HL-60 (cell line): ENCODE data around the gene STK32B.

Experiments used
- DNase-seq, 2 experiments: peaks; one replicate each; pipeline ENCODE4 v3.0.0-alpha.2; 2010 to 2020; ENCODE audit warnings: low read depth in 1 of 2, low spot score in 1 of 2
- H3K27ac ChIP-seq: fragments of 250-450 bp; sonication (Bioruptor Pico); replicated peaks from 2 replicates; pipeline ENCODE4 v1.5.1; 2020; ENCODE audit warnings: mild to moderate bottlenecking, moderate library complexity
- H3K27me3 ChIP-seq: fragments of 250-450 bp; sonication (Bioruptor Pico); 2 replicates; pipeline ENCODE4 v1.5.1; 2021; ENCODE audit warnings: mild to moderate bottlenecking, moderate library complexity; ENCODE audit not compliant: insufficient read depth, poor library complexity, severe bottlenecking
- H3K4me3 ChIP-seq: replicated peaks from 2 replicates; pipeline ENCODE4 v1.5.1; 2011; ENCODE audit warnings: mild to moderate bottlenecking, control low read depth, low read length; ENCODE audit not compliant: insufficient read depth
- GABPA ChIP-seq: IDR thresholded peaks from 2 replicates; pipeline ENCODE4 v1.6.1; 2012; ENCODE audit warnings: low read depth
- POLR2AphosphoS5 ChIP-seq: IDR thresholded peaks from 2 replicates; pipeline ENCODE4 v1.6.1; 2012; ENCODE audit warnings: low read depth
- SPI1 ChIP-seq: IDR thresholded peaks from 2 replicates; pipeline ENCODE4 v1.6.1; 2012; ENCODE audit warnings: low read depth, mild to moderate bottlenecking, borderline replicate concordance
- TF ChIP-seq, protein P1 (sequence below): IDR thresholded peaks from 2 replicates; pipeline ENCODE4 v1.6.1; 2012; ENCODE audit warnings: low read depth; ENCODE audit not compliant: insufficient replicate concordance
- TF ChIP-seq, protein P2 (sequence below): IDR thresholded peaks from one replicate; pipeline ENCODE4 v1.5.1; 2011; ENCODE audit warnings: low read length, control low read depth, inconsistent platforms; ENCODE audit not compliant: insufficient read depth

The STK32B gene

DNA sequence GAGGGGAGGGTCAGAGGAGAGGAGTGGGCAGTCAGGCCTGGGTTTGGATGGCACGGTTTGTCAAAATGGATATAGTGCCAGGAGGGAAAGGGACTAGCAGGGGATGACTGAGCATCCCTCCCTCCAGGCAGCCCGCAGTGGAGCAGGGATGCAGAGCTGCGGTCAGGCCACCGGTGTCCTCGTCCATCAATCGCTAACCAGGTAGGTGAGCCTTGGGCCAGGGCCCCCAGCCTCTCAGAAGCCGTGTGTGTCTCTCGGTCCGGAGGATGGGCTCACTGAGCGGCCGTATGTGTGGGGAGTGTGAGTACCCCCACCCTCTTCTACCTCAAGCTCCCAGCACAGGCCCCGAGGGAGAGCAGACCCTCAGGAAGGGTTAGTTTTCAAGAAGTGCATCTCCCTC is 31.5 kb upstream of the STK32B start:
- H3K4me3 ChIP-seq: no peak overlapping the region
- H3K27ac ChIP-seq: no peak overlapping the region
- H3K27me3 ChIP-seq: no peaks in the 10 kb centered on the region
- no peak for DNase-seq
- TF ChIP-seq, protein P1, sequence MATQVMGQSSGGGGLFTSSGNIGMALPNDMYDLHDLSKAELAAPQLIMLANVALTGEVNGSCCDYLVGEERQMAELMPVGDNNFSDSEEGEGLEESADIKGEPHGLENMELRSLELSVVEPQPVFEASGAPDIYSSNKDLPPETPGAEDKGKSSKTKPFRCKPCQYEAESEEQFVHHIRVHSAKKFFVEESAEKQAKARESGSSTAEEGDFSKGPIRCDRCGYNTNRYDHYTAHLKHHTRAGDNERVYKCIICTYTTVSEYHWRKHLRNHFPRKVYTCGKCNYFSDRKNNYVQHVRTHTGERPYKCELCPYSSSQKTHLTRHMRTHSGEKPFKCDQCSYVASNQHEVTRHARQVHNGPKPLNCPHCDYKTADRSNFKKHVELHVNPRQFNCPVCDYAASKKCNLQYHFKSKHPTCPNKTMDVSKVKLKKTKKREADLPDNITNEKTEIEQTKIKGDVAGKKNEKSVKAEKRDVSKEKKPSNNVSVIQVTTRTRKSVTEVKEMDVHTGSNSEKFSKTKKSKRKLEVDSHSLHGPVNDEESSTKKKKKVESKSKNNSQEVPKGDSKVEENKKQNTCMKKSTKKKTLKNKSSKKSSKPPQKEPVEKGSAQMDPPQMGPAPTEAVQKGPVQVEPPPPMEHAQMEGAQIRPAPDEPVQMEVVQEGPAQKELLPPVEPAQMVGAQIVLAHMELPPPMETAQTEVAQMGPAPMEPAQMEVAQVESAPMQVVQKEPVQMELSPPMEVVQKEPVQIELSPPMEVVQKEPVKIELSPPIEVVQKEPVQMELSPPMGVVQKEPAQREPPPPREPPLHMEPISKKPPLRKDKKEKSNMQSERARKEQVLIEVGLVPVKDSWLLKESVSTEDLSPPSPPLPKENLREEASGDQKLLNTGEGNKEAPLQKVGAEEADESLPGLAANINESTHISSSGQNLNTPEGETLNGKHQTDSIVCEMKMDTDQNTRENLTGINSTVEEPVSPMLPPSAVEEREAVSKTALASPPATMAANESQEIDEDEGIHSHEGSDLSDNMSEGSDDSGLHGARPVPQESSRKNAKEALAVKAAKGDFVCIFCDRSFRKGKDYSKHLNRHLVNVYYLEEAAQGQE: no peak
- TF ChIP-seq SPI1 (no peak), POLR2AphosphoS5 (no peak), GABPA (no peak)
- TF ChIP-seq, protein P2, sequence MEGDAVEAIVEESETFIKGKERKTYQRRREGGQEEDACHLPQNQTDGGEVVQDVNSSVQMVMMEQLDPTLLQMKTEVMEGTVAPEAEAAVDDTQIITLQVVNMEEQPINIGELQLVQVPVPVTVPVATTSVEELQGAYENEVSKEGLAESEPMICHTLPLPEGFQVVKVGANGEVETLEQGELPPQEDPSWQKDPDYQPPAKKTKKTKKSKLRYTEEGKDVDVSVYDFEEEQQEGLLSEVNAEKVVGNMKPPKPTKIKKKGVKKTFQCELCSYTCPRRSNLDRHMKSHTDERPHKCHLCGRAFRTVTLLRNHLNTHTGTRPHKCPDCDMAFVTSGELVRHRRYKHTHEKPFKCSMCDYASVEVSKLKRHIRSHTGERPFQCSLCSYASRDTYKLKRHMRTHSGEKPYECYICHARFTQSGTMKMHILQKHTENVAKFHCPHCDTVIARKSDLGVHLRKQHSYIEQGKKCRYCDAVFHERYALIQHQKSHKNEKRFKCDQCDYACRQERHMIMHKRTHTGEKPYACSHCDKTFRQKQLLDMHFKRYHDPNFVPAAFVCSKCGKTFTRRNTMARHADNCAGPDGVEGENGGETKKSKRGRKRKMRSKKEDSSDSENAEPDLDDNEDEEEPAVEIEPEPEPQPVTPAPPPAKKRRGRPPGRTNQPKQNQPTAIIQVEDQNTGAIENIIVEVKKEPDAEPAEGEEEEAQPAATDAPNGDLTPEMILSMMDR: no peak

DNA sequence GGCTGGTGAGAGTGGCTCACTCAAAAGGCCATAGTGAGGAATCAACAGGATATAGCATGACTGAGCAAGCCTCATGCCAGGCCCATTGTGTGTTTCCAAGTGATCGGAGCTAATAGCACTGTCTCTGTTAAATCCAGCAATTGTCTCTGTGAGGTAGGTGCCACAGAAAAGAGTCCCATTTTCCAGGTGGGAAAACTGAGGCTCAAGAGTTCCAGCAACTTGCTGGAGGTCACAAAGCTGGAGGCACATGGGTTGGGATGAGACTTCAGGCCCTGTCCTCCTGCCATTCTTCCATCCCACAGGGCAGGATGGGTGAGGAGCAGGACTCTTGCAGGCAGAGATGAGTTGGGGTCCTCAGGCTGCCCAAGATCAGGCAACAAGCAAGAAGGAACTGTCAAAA is 30.9 kb upstream of the STK32B start:
- no peaks in the 10 kb centered on the region for H3K27me3 ChIP-seq
- H3K4me3 ChIP-seq: no peak overlapping the region
- no peak overlapping the region for H3K27ac ChIP-seq
- TF ChIP-seq POLR2AphosphoS5: no peak
- TF ChIP-seq, protein P1: no peak
- TF ChIP-seq, protein P2: no peak
- TF ChIP-seq GABPA: no peak
- TF ChIP-seq SPI1: no peak
- no peak for DNase-seq

DNA sequence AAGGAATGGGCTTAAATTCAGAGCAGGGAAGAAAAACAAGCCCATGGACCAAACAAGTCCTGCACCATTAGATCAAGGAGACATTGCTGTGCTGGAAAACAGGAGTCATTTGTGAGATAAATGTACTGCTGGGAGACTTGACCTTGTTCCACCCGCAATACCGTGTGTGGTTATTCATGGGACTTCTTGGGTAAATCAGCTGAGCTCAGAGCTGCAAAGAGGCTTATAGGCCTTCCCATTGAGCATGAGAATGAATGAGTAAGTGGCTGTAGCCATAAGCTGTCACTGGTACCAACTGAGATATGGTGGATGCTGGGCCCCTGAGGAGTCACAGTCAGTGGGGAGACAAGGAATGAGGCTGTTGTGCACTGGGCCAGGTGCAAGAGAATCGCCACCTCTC is 29.7 kb upstream of the STK32B start:
- no peak overlapping the region for H3K4me3 ChIP-seq
- H3K27ac ChIP-seq: no peak overlapping the region
- no peak for DNase-seq
- H3K27me3 ChIP-seq: no peaks in the 10 kb centered on the region
- TF ChIP-seq, protein P2: no peak
- TF ChIP-seq SPI1 (no peak), POLR2AphosphoS5 (no peak), GABPA (no peak)
- TF ChIP-seq, protein P1: no peak
